HG02763 (cell line): ENCODE data around the gene PCBD1.

Source experiments
- ATAC-seq: cut with Tn5 transposase; IDR thresholded peaks from one replicate; pipeline ENCODE4 v1.9.1; 2021; ENCODE audit warnings: mild to moderate bottlenecking, moderate library complexity; ENCODE audit not compliant: unreplicated experiment

PCBD1 gene

DNA sequence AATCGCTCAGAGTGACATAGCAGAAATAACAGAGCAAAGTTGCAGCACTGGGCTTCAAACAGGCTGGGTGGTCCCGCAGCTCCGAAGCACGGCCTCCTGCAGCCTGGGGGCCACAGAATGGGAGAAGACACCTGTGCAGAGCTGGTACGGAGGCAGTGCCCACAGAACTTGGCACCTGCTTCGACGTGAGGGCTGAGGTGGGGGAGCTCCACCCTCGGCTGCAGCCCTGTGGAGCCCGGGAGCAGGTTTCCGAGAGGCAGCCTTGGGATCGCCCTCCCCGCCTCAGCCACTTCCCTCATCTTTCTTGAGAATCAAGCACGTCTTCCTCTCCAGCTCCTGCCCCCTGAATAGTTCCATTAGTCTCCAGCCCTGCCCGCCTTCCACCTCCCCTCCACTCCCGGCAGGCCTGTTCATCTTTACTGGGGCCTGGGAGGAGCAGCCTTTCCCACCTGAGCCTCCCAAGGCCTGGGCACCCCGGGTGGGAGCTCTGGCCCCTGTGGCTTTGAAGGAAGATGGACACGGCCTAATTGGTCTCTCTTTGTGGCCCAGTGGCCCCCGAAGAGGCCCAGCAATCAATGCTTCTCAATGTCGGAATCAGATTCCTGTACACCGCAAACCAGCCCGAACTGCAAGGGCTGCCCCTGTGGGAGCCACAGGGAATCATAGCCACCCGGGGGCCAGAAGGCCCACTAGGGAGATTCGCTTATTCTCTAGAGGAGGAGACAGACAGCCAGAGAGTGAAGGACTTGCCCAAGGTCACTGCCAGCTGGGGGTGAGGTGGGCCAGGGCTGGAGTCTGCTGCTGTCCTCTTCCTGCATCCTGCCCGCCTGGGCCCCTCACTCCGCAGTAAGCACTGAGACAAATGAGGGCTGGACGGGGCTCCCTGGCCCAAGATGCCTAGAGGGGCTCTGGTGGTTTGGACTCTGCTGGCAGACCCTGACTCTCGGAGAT is 17.0 kb upstream of the PCBD1 start:
- ATAC-seq, result no peak

DNA sequence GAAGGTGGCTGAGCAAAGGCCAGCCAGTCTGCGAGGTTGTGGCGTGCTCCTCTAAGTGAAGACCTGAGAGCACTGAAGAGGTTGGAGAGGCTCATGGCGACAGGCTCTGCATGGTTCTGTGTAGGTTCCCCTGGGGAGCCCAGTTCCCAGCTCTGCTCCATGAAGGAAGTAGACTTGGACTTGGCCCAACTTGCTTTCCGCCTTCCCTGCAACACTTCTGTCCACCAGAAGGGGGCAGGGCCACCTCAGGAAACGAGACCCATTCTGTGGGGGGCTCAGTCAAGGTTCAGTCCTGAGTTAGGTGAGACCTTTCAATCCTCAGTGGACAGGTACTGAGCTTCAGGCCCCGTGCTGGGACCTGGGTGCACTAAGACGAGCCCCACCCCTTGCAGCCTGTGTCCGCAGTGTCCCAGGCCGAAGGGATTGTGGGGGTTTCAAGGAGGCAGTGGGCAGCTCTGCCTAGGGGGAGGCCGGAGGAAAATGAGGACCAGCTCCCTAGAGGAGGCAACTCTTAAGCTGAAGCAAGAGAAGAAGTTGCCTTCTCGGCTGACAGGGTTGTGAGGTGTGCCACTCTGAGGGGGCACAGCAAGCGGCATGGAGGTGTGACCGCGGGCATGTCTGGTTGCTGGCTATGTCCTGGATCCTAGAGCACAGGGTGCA is 15.0 kb upstream of the PCBD1 start:
- no peak for ATAC-seq

DNA sequence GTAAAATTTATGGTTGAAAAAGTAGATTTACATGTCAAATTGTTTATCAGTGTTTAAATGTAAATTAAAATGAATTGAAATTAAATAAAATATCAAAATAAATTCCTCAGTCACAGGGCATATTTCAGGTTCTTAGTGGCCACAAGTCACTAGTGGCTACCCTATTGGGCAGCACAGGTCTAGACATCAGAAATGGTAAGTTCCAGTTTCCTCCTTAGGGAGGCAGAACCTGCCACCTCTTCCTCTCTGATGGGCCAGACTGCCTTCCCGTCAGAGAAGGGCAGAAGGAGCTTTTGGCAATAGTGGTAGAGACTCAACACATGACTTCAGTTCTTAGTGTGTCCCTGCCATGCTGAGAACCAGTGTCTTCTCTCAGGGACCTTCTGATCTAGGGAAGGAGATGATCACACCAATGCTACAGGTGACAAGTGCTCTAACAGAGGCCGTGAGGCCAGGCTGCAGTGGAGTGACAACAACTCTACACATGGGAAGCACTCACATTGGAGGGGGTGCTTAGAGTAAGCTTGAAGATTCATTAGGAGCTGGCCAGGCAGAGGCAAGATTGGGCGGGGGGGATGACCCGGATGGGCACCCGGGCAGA is 14.4 kb upstream of the PCBD1 start:
- no peak for ATAC-seq

DNA sequence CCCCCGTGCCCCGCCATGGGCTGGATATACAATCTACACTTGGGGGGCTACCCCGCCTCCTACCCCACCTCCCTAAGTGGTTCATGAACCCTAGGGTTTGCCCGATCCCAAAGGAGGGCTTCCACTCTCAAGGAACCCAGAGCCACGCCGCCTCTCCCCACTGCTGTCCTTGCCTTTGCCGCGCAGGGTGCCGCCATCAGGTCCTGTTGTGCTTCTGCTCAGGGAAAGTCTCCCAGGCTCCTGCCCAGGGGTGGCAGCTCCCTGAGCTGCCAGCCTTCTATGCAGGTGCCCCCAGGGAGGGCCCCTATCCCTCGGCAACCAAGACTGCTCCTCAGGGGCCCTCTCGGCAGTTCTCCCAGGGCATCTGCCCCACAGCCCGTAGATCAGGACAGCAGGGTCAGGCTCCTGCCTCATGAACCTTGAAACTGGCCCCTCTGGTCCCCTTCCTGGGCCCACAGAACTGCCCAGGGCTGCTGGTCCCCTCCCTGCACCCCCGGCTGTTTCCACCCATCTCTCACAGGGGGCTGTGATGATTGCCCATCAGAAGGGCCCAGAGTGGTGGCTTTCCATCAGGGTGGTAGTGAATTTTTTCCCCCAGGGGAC is 13.0 kb upstream of the PCBD1 start:
- no peak for ATAC-seq

DNA sequence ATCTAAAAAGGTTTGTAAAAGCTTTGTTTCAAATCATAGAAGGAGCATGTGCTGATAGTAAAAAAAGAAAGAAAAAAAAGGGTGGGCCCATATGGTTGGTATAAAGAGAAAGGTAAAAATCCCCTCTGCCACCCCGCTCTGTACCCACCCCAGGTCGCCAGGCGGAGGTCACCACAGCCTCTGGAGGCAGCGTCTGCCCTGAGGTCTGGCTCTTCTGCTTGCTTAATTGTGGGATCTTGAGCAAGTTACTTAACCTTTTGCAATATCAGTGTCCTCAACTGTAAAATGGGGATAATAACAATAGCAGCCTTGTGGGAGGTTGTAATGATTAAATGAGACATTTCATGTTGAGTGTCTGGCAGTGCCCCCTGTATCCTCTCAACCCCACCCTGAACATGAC is 10.7 kb upstream of the PCBD1 start:
- no peak for ATAC-seq

DNA sequence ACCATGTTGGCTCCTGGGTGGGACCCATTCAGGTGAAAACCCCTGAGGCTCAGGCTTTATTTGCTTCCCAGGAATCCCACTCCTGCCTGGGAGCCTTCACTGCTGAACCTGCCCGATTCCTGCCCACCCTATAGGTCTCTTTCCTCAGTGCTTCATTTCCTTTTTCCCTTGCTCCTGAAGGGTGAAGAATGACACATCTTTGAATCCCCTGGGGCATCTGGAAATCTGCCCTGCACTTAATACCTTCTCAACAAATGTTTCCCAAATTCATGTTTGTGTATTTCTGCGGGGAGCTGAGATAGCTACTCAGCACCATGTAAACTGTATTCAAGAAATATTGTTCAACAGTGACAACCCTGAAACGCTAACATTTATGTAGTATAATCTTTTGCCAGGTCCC is 10.3 kb upstream of the PCBD1 start:
- no peak for ATAC-seq

DNA sequence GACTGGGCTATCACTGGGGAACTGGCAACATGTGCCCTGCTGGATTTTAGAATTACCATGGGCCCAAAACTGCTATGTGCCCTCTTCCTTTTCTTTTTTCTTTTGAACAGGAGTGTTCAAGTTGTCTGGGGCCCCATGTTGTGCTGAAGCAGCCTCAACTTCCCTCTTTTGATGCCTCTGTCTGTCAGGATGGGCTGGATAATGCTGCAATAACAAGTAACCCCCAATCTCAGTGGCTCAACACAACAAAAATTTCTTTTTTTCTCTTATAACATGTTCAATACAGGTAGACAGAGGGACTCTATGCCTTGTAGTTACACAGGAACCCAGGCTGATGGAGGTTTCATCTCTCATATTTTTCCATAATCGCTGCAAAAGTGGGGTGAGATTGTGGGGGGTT is 8.2 kb upstream of the PCBD1 start:
- no peak for ATAC-seq

DNA sequence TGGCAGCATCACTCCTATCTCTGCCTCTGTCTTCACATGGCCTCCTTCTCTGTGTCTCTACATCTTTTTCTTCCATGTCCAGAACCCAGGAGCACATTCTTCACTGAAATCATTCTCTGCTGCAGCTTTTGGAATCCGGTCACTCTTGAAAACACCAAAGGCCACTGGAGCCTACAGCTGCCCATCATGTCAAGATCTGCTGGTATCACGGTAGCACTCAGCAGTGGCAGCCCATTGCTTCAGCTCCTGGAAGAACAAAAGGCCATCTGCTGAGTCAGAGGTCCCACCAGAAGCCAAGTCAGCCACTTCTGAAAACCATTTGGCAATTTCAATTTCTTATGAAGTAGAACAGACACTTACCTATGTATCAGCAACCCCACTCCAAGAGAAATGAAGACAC is 6.1 kb upstream of the PCBD1 start:
- no peak for ATAC-seq

DNA sequence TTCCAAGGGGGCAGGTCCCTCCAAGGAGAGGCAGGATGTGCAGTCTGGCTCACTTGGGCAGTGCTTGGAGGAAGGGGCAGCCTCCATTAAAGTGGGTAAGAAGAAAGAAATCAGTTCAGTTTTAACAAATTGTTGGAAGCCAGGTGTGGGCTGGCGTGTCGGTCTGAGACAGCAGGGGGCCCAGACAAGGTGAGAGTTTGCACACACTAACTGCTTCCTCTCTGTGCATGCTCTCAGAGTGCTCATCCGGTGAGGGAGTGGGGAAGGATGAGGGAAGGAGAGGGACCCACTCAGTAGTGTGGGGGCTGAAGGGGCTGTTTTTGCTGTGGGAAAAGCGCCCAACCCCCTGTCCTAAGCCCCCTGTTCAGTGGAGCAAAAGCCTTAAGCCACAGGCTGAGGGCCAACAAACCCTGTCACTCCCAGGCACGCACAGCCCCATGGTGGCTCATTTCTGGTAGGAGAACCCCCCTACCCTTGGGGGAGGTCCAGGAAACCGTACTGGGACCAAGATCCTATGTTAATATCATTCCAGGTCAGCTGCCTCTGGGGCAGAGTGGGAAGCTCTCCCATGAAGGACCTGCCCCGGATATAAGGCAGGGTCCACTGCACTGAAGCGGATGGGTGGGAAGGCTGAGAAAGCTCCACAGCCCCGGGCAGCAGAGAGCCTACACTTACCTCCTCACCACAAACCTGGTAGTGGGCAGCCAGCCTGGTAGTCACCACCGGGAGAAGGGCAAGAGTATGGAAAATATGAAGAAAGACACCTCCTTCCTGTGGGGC is 5.1 kb upstream of the PCBD1 start:
- ATAC-seq, result no peak

DNA sequence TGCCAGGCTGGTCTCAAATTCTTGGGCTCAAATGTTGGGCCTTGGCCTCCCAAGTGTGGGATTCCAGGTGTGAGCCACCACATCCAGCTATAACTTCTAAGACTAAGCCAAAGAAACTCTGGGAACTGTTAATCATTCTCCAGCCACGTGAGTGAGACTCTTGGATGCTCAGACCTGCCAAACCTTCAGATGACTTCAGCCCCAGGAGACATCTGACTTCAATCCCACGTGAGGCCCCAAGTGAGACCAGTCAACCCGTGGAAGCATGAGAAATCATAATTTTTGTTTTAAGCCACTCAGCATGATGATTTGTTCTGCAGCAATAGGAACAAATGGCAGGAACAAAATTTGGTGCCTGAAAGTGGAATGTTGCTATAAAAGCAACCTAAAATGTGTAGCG is 4.3 kb upstream of the PCBD1 start:
- ATAC-seq, result no peak

DNA sequence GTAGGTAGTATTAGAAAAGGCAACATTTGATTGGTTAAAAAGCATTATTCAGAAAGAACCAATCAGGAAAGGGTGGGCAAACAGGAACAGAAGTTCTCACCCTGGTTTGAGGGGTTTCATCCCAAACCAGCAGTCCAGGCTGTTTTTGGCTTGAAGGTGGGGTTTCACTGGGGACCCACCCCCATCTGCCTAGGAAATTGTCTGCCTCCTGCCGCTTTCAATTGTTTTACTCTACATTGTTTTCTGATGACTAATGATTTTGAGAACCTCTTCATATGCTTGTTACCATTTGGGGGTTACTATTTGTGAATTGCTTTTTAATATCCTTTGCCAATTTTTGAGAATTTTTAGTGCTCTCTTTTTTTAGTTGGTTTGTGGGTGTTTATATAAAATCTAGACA is 3.3 kb upstream of the PCBD1 start:
- no peak for ATAC-seq

DNA sequence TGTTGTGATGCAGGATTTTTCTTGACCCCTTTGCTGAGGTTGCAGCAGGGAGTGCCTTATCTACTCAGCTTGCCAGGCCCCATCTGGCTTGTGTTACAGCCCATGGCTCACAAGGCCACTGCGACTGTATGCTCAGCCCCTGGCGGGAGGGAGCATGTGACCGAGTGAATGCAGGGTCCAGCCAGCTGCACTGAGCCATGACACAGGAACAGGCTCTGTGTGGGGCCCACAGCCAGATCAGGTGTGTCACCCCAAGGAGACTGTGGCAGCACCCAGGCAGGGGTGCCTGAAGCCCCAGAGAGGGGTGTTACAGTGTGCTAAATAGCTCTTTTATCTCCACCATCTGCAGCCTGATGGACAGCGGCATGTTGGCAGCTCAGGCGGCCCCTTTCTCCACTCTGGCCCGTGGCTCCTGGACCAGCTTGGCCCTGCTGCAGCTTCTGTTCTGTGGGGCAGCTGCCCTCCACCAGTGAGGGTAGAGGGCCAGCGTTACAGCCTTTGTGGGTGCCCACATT is 2.6 kb upstream of the PCBD1 start:
- ATAC-seq, result no peak

DNA sequence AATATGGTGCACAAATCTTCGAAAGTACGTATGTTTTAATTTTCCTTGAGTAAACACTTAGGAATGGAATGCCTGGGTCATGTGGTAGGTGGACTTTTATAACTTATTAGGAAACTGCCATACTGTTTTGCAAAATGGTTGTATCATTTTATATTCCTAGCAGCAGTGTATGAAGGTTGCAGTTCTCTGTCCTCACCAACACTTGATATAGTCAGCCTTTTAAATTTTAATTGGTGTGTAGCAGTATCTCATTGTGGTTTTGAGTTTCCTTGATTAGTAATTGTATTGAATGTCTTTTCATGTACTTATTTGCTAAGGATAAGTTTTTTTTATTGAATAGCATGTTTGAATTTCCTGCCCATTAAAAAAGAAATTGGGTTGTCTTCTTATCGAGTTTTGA is 926 bp upstream of the PCBD1 start:
- no peak for ATAC-seq

DNA sequence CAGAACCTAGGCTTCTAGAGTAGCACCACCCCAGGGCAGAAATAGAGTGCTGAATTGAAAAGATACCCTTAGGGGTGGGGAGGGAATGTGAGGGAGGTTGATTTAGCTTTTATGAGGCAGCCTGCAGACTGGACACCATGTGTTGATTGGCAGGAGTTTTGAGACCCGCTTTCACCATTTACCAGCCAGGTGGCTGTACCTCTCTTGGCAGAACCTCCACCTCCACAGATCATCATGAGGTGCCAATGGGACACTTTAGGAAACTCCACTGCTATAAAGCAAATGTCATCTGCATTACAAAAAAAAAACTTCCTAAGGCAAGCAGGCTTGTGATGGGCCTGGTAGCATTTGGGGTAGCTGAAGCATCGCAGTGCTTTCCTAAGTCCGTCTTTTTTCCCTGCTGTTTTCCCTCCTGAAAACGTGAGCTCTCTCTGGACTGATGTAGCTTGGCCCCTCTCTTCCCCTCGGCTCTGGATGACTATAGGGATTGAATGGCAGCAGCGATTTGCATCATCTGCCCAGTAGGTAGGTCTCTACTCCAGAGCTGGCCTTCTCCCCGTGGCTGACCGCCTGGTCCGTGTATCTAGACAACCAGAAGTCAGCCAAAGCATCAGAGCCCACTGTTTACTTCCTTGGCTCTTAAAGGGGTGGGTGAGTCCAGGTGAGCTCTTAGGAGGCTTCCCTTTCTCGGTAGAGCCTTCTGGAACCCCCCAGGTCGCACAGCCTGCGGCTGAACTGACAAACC is 1.3 kb downstream of the PCBD1 start:
- no peak for ATAC-seq

DNA sequence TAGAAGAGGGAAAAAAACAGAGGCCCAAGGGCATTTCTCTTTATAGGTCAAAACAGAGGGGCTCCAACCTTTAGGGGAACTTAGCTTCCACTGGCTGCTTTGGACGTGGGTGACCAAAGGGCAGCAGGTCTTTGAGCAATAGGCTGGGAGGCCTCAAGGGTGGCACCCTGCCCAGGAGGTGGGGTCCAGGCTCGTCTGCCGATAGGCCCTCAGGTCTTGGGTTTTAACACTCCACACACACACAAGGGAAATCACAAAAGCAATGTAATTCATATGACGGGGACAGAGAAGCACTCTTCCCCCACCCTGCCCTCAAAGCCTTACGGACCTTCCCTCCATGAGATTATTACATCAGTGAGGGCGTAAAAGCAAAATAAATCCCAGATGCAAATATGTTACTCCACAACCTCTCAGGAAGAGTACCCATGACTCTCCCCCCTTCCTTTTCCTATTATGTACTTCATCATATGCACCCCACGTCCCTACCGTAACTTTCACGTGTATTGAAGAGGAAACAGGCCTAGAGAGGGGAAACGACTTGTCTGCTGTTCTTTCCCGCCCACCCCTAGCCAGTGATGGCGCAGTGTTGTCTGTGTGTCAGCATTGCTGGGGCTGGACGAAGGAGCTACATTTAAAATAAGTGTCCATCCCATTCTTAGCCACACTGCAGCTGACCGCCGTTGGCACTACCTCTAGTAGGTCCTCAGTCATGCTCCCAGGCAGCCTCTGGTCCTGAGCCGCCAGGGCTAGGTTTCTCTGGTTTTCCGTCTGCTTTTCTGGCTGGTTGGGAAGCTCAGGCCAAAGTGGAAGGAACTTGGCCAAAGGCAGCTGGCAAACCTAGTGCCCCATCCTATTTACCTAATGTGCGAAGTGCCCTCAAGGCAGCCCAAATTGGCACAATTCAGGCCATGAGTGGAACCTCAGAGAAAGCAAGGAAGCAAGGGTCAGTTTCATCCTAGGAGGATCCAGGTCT is 2.1 kb downstream of the PCBD1 start:
- ATAC-seq, result no peak

DNA sequence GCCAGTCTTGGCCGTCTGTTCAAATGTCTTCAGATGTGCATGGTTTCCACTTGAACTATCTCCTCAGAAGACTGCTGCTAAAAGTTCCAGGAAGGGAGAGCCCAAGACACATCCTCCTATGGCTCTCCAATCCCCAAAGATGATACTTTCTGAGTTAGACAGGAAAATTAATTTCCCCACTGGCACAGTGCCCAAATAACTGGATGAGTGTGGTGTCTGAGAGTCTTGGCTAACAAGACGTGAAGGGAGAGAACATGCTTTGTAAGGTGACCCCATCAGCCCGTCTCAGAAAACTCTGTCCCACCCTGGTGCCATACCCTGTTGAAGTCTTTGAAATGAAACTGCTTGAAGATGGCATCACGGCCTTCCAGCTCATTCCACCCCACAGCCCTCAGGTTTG is 2.9 kb downstream of the PCBD1 start:
- no peak for ATAC-seq

DNA sequence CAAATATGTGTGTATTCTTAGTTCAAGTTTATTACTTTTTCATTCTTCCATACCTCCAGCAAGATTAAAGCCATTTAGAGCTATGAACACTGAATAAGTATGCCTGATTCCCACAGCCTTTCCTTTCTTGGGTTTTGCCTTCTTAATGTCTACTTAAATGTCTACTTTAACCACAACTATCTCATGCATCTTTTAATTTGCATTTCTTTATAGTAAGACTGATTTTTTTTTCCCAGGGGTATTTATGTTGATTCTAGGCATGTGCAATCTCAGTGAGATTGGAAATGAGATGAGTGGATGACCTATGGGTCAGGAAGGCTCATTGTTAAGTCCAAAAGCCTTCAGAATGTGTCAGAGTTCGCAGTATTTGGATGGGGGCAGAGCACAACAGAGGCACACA is 3.6 kb downstream of the PCBD1 start:
- ATAC-seq, result no peak

DNA sequence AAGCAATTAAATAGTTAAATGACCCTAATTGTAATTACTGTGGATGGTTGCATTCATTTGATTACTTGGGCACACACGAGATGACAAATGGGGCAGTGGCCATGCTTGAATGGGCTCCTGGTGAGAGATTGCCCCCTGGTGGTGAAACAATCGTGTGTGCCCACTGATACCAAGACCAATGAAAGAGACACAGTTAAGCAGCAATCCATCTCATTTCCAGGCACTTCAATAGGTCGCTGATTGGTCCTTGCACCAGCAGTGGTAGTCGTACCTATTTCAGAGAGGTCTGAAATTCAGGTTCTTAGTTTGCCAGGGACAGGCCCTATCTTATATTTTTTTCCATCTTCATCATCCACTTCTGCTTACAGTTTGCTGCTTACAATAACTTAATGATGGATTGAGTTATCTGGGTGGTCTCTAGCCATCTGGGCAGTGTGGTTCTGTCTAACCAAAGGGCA is 8.3 kb downstream of the PCBD1 start:
- ATAC-seq, result peak; percentile 60

DNA sequence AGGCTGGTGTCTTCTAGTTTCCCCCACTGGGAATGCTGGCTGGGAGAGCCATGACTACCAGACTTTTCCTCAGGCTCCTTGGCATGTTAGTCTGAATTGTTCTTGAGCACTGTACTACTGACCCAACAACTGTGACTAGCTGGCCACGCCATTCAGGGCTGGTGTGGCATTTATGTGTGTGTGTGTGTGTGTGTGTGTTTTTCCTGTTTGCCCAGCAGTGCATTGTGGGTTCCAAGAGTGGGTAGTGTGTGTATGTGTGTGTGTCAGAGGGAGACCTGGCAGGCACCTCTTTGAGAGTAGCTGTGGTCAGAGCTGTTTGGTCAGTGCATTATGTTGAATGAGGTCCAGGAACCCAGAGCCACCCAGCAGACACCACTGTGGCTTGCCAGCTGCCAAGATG is 9.2 kb downstream of the PCBD1 start:
- no peak for ATAC-seq
